Measurements from ENCODE around the gene WSCD2.

Gene WSCD2

DNA sequence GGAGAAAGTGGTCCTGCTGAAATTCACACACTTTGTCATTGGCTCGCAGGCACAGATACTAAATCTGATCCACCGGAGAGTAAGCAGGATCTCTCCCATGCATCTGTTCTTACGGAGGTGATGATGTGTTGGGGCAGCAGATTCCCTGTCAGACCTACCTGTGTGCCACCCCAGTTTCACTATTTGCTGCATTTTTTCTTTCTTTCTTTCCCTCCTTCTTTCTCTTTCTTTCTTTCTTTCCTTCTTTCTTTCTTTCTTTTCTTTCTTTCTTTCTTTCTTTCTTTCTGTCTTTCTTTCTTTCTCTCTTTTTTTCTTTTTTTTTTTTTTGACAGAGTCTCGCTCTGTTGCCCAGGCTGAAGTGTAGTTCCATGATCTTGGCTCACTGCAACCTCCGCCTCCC is 37.4 kb downstream of the WSCD2 start:
- no peak for DNase-seq (ENCODE audit: low read depth)

DNA sequence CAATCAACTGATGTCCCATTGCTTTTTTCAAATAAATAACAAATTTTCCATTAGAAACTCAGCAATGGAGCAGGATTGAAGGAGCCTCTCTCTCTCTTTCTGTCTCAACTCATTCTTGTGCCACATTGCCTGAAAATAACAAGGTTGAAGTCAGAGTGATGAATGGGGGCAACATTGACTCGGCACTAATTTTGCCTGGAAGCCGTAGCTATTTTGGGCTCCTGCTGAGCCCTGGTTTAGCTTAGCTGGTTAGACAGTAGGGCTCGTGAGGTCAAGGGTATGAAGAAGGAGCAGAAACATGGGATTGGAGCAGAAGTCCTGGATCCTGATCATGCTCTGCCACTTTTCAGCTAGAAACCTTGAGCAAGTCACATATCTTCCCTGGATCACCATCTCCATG is 38.9 kb downstream of the WSCD2 start:
- DNase-seq (ENCODE audit: low read depth) = no peak

DNA sequence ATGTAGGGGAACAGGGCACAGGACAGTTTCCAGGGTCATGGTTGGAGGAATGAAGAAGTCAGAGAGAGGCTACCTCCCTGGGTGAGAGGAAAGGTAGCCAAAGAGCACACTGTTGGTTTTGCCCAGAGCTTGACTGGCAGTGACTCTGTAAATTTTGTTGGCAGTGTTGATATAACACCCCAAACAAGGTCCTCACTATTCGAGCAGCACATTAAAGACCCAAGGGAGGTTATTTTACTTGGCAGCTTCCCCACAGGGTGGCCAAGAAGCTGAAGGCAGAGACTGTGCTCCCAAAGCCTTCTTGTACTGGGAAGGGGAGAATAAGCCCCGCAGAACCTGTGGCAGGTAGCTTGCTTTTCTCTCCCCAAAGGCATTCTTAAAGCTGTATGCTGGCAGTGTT is 40.6 kb downstream of the WSCD2 start:
- DNase-seq (ENCODE audit: low read depth) = no peak

DNA sequence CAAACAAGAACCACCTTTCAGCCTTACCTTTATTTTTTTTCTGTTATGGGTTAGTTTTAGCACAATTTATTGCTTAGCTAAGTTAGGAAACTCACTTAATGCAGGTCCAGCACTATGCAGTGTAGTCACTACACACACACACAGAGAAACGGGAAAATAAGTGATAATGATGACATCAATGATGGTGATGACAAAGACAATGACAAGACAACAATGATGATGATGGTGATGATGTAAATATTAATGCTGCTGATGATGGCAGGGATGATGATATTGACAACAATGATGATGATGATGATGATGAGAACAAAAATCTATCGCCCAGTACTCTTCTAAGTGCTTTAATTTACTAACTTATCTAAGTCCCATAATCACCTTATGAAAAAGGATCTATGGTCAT is 41.1 kb downstream of the WSCD2 start:
- DNase-seq (ENCODE audit: low read depth) = no peak

DNA sequence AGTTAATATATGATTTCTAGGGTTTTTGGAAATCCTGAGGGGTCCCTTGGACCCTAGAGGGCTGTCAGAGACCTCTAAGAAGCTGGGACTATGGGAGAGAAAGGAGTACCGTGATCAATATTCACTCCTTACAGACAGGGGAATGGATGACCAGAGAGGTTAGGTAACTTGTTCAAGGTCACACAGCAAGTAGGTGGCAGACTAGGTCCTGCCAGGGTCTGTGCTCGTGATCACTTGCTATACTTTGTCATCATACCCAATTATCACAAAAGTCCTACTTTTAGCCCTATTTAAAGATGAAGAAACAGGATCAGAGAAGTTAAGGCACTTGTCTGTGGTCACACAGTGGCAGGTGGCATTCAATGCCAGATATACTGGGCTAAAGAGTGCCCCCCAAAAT is 42.9 kb downstream of the WSCD2 start:
- no peak for DNase-seq (ENCODE audit: low read depth)

DNA sequence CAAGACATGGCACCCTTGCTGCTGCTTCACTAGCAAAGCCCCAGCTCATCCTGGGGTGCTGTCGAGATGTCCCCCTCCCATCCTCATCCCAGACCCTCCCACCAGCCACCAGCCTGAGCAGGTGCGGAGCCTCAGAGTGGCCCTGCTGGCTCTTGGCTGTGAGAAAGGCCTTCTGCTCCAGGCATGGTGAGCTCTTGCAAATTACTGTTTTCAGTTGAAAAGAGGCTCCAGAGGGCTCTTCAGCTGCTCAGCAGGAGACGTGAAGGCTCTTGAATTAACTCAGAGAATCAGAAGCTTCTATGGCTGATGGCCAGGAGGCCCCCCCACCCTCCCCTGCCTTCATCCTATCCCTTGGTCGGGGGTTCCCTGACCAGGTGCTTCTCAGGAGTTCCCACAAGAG is 44.1 kb downstream of the WSCD2 start:
- DNase-seq (ENCODE audit: low read depth) = no peak

DNA sequence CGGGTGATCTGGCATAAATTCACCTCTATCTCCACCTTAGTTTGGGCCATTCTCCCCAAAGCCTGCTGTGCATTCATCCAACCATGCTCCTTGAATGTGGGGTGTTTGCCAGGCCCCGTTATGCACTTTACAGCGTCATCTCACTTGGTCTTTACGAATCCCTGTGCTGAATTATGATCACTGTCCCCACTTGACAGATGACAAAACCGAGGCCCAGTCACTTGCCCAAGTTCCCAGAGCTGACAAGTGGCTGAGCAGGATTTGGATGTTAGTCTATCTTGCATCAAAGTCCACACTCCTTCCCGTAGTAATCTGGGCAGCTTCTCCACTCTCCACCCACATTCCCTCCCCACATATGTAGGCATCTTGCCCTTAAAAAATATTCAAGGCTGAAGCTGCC is 44.8 kb downstream of the WSCD2 start:
- DNase-seq (ENCODE audit: low read depth) = no peak

DNA sequence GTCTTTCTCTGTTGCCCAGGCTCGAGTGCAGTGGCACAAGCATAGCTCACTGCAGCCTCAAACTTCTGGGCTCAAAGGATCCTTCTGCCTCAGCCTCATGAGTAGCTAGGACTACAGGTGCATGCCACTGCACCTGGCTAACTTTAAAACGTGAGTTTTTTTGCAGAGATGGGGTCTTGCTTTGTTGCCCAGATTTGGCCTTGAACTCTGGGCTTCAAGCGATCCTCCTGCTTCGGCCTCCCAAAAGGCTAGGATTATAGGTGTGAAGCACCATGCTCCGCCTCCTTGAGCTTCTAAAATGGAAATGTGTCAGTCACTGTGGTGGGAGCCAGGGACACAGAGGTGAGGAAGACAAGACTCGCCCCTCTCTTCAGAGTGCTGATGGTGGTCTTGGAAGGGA is 45.6 kb downstream of the WSCD2 start:
- DNase-seq (ENCODE audit: low read depth) = no peak

DNA sequence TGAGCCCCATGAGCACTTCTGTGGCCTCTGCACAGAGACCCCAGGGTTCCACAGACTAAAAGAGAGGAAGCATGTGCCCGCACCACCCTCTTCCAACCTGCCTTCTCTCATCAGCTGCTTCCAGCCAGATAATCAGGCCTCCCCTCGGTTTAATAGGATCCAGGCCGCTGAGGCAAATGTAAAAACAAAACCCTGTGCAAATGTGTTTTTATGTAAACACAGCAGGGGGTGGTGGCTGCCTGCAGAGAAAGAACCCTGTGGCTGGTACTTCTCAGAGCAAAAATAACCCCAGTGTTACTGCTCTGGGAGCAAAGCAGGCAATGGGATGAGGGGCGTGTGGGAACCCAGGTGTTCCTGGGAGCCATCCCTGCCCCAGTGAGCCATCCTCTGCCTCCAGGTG is 46.2 kb downstream of the WSCD2 start:
- DNase-seq (ENCODE audit: low read depth) = no peak

DNA sequence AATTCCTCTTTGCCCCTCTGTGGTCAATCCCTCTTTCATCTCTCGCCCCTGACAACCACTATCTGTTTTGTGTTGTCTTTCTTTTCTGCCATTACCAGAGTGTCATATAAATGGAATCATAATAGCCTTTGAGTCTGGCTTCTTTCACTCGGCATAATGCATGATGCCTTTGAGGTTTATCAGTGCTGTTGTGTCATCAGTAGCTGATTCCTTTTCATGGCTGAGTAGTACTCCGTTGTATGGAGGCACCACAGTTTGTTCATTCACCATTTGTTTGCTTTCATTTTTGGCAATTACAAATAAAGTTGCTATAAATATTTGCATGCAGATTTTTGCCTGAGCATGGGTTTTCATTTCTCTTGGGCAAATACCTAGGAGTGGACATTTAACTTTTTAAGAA is 47.2 kb downstream of the WSCD2 start:
- no peak for DNase-seq (ENCODE audit: low read depth)

DNA sequence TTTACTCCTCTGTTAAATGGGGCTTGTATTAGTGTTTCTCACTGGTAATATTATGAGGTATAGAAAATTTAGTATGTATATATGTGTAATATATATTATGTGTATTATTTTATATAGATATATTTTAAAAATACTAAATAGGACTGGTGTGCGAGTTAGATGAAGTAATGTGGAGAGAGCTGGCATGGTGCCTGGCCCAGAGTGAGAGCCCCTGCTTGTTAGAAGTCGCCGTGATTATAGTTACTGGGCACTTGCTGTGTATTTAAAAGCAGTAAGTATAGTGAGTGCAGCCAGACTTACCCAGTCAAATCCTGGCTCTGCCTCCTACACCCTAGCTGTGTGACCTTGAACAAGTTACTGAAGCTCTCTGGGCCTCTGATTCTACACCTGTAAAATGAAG is 48.0 kb downstream of the WSCD2 start:
- DNase-seq (ENCODE audit: low read depth) = no peak

DNA sequence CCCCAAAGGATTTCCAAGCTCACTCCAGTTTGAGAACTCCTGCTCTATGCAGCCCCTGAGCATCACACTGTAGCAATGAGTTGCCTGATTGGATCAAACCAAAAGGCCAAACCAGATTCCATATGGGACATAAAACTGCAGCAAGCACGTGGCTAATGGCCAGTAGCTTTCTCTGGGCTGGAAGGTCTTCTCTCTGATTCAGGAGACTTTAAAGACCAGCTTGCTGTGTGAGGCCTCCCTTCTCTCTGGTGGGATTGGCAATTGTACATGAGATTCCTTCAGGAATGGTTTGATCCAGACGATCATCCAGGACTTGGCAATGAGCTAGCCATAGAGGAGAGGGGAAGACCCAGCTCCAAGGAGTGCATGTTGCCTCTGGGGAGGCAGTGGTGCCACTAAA is 50.2 kb downstream of the WSCD2 start:
- DNase-seq (ENCODE audit: low read depth) = no peak

DNA sequence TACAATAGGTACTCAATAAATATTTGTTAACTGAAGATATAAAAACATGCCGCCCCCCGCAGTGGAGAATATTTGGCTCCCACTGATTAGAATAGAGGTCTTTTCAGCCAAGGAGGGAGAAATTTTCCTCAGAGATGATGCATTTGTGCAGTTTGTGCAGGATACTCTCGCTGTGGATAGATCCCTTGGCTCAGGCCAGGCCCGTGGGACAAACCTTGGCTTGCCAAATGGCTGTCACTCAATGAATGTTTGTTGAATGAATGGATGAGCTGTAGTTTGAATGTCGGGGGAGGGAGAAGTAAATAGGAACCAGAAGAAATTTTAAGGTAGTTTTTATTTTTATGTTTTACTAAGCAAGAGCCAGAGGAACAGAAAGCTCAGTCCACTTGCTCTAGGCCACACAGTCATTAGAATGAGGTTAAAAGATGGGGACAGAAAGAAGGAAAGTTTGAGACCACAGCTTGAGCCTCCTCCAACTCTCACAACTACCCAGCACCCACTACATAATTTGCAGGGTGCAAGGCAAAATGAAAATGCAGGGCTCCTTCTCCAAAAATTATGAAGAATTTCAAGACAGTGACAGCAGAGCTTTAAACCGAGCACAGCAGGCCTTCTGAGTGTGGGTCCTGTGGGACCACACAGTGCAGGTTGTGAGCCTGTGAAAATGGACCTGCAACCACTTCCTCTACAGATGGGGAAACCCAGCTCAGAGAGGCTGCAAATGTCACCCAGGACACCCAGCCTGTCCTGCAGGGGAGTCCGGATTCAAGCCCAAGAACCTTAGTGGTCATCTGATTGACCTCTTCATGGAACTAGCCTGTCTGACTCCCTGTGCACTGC is 51.4 kb downstream of the WSCD2 start:
- DNase-seq (ENCODE audit: low read depth) = no peak

DNA sequence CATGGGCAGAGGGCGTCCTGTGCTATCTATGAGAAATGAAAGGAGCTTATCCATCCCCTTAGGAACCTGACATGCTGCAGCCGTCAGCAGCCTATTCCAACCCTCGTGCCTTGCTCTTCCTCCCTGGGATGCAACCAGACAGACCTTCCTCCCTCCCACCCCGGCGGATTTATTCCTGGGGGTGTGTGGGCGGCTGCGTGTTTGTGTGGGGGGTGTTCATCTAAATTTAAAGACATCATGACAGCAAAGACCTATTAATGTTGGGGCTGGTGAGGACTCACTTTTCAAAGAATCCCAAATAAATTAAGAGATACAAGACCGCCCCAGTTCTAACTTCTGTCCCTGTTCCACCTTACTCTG is 52.0 kb downstream of the WSCD2 start:
- no peak for DNase-seq (ENCODE audit: low read depth)

DNA sequence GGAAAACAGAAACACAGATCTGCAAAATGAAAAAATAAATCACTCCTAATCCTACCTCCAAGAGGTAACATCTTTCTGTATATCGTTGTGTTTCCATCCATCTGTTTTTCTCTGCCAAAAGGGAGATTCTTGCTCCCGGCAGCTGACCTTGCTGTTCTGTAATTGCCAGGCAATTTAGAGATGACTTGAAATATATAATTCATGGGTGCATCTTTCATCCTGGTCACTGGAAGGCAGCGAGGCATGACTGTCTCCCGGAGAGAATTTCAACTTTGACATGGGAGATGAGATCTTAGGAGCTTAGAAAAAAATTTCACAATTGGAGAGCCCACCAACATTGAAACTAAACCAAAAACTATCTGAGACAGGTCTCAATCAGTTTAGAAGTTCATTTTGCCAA is 53.0 kb downstream of the WSCD2 start:
- no peak for DNase-seq (ENCODE audit: low read depth)

DNA sequence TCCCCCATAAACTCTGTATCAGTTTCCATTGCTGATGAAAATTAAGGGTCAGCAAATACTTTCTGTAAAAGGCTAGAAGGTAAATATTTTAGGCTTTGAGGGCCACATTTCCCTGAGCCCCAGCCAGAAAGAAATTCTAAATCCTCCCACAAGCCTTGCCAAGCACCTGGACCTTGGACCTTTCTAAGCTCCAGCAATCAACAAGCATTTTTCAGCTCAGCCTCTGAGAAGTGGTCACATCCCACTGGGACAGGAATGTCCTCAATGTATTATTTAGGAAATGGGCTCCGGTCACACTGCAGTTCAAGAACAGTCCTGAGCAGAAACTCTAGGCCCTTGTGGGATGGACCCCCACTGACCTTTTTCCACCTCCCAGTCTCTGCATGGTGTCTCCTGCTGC is 55.9 kb downstream of the WSCD2 start:
- no peak for DNase-seq (ENCODE audit: low read depth)

DNA sequence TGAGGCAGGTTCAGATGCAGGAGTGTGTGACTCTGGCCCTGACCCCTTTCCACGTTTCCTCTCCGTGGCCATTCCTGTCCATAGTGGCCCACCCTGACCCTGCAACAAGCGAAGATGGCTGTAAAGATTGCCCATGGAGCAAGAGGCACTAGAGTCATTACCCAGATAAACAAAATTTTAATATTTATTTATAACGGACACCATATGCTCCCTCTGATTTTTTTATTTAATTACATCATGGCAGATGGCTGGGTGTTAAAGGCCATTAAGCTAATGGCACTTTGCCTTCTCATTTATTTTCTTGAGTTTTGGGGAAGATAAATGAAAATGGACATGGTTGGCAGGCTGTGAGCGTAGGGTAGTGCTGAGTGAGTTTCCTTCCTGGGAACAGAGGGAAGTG is 58.7 kb downstream of the WSCD2 start:
- DNase-seq (ENCODE audit: low read depth) = no peak

DNA sequence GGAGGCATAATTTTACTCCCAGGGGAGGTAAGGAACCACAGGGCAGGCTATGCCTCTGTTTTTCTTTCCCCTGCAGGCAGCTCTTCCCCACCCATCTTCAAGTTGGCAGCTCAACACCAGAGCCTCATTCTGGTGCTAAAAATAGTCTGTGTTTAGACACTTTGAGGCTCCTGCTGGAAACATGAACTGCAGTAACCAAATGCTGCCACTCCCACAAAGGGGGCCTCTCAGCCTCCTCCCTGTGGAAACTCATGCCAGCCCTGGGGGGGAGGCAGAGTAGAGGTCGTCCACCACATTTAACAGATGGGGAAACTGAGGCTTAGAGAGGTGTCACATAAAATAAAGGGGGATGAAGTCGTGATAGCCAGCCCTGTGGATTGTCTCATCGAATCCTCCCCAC is 61.4 kb downstream of the WSCD2 start:
- no peak for DNase-seq (ENCODE audit: low read depth)

DNA sequence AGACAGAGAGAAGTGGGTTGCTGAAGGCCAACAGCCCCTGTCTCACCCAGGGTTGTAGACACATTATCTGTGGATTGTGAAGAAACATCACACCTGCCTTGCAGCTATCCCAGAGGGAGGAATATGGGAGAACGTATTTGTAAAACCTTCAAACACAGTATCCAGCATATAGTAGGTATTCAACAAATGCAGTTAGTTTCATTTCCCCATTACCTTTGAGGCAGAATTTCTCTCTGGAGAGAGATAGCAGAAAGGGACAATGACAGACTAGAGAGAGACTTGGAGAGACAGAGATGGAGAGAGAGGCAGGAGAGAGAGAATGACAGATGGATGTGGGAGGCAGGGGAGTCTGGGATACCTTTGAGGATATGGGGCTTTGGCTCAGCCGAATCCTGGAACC is 62.0 kb downstream of the WSCD2 start:
- DNase-seq (ENCODE audit: low read depth) = no peak

DNA sequence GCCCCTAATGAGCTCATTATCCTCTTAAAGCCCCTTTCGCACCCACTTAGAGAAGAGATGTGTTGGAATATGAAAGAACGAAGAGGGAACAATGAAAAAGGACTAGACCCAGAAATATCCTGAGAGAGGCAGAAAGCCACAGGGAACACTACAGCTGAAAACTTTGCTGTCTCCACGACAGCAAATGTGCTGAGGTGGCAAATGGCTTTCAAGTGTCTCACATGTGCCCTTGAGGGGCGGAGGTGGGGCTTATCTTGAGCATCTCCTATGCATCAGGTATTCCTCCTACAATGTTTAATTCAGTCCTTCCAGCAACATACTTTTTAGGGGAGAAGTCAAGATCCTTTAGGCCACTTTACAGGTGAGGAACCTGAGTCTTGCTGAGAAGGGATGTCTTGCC is 62.9 kb downstream of the WSCD2 start:
- DNase-seq (ENCODE audit: low read depth) = no peak

DNA sequence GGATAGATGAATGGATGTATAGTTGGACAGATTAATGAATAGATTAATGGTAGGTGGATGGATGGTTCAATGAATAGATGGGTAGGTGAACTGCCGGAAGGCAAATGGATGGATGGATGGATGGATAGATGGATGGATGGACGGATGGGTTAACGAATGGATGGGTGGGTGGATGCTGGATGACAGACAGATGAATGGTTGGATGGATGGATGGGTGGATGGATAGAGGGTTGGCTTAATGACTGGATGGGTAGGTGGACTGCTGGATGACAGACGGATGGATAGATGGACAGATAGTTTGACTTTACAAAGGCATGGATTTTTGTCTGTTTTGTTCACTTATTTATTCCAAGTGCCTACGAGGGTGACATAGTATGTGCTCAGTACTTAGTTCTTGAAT is 64.4 kb downstream of the WSCD2 start:
- DNase-seq (ENCODE audit: low read depth) = no peak

DNA sequence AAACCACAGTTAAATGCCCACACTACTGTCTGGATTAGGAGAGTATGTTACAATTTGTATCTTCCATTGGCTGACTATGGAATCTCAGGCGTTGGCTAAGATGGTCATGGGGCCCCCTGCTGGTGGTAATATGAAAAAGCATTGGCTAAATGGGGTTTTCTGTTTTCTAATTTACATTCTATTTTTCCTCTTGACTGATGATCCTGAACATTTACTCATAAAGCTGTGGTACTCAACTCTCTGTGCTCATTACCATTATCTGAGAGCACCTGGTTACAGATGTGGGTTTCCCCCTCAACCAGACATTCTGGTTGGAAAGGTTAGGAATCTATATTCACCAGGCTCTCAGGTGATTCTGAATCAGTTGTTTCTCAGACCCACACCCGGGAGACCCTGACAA is 64.8 kb downstream of the WSCD2 start:
- DNase-seq (ENCODE audit: low read depth) = no peak

DNA sequence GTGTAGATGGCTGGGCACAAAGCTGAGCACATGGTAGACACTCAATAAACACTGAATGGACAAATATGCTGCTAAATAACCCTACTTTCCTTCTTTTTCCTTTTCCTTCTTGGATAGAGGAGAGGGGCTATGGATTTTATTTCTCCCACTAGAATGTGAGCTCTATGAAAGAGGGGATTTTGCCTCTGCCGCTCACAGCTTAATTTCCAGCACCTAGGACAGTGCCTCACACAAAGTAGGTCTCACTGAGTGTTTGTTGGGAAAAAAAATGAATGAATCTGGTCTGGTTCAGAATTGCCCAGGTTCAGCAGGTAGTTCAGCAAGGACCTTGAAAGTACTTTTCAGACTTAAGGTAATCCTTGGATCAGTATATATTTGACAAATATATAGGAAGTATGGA is 65.5 kb downstream of the WSCD2 start:
- DNase-seq (ENCODE audit: low read depth) = no peak

DNA sequence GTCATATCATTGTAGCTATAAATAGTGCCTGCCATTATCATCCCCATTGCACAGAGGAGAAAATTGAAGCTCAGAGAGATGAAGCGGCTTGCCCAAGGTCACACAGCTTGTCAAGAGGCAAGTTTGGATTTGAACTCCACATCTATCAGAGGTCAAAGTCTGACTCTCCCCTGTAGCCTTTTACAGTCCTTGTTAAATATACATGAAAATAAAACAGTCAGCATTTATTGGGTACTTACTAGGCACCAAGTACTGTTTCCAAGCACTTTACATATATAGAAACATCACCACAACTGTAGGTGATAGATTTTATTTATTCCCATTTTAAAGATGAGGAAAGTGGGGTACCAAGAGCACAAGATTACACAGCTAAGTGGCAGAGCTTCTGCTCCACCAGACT is 67.2 kb downstream of the WSCD2 start:
- DNase-seq (ENCODE audit: low read depth) = no peak

DNA sequence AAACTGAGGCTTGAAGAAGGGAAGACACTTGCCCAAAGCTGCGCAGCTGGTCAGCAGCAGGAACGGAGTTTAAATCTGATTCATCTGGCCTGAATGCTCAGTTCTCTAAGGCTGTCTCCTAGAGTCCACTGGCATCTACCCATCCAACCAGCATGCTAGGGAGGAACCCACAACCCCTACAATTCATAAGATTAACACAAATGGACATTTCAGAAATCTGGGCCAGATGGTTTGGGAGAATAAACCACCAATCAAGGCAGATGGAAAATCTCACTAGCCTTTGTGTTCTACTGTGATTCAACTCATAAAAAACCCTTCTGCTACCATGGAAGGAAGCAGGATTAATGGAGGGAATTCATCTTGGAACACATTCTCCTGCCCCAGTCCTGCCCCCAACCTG is 67.8 kb downstream of the WSCD2 start:
- no peak for DNase-seq (ENCODE audit: low read depth)
